ENCODE measurements around the gene MPST. TPM values are rescaled to one million over a fixed set of nuclear protein-coding genes. Genes with fewer than 3 reads are reported as not detected.

Gene MPST
- total RNA-seq, 1 experiment from 2014 or later: 201 TPM

DNA sequence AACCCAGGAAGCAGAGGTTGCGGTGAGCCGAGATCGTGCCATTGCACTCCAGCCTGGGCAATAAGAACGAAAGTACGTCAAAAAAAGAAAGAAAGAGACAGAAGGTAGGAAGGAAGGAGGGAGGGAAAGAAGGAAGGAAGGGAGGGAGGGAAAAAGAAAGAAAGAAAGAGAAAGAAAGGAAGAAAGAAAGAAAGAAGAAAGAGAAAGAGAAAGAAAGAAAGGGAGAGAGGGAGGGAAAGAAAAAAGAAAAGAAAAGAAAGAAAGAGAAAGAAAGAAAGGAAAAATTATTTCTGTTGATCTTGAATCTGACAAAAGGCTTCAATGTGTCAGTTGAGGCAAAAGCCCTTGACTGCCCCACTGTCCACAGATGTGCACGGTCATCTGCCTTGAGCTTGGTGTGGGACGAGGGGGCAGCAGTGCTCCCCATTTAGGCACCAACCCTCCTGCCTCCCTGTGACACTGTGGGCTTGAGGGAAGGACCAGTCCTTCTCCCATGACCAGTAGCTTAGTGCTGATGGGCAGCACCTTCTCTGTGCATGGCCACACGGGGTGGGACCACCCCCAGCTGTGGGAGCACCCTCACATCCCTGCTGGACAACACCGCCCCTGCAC lies 56.4 kb downstream of the MPST start:
- Histone ChIP-seq H3K27me3 (ENCODE audit: control insufficient read depth, insufficient read depth, low read length) (peaks cover 13% of the 10 kb centered on the region), H3K36me3 (replicated peaks; ENCODE audit: control insufficient read depth, insufficient read depth, low read length) (no peaks in the 10 kb centered on the region), H3K4me3 (ENCODE audit: insufficient read depth, low read depth, low read length) (no peak overlapping the region)
- no peak for DNase-seq

DNA sequence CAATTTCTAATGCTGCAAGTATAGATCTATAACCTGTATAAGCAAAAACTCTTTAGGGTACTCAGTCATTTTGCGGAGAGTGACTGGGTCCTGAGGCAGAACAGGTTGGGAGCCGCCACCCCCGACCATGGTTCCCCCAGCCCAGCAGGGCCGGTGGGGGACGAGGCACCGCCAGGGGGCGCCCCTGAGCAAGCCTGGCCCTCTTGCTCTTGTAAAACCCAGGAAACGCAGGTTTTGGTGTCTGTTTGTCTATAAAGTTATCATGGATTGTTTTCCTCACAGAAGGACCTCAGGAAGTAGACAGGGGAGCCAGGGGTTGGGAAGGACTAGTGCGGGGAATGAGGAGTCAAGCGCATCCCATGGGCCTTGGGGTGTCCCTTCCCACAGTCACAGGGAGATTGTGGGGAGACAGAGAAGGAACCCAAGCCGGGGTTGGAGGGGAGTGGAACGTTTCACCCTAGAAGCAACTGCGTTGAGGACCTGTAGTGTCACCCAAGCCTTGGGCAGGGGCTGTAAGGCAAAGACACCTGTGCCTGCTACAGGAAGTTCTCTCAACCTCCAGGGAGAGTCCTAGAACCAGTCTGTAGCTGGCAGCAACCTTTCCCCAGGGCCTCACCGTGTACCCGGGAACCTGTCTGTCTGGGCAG lies 58.4 kb downstream of the MPST start:
- peaks cover 5% of the 10 kb centered on the region for H3K27me3 ChIP-seq (ENCODE audit: control insufficient read depth, insufficient read depth, low read length)
- H3K36me3 ChIP-seq (replicated peaks; ENCODE audit: control insufficient read depth, insufficient read depth, low read length): no peaks in the 10 kb centered on the region
- no peak overlapping the region for H3K4me3 ChIP-seq (ENCODE audit: insufficient read depth, low read depth, low read length)
- peak; percentile 98 for DNase-seq

DNA sequence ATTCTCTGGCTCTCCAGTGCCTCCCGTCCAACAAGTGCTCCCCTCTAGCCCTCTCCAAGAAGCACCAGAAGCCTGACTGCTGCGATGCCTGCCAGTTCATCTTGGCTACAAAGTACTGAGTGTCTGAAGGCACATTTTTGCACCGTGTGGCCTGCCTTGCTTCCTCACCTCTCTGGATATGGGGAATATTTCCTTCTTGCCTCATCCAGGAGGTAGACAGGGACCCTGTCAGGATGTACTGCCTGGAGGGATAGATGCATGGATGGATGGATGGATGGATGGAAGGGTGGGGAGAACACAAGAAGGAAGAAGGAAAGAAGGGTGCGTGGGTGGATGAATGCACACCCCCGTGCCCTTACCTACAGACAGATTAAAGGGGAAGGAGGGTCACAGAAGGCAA lies 59.6 kb downstream of the MPST start:
- no peak for DNase-seq
- peaks cover 2% of the 10 kb centered on the region for H3K27me3 ChIP-seq (ENCODE audit: control insufficient read depth, insufficient read depth, low read length)
- H3K36me3 ChIP-seq (replicated peaks; ENCODE audit: control insufficient read depth, insufficient read depth, low read length): no peaks in the 10 kb centered on the region
- no peak overlapping the region for H3K4me3 ChIP-seq (ENCODE audit: insufficient read depth, low read depth, low read length)

Other genes with a start within 250 kb of the MPST start
- gene IFT27, start 243.6 kb upstream of the MPST start, total RNA-seq (2014; rRNA removed; shearing (Covaris generic)): 20.2 and 30.1 TPM in 2 replicates
- 3.8 and 6.8 TPM in 2 replicates for gene PVALB, start 202.7 kb upstream of the MPST start, total RNA-seq (2014; rRNA removed; shearing (Covaris generic))
- gene NCF4, start 158.7 kb upstream of the MPST start, total RNA-seq (2014; rRNA removed; shearing (Covaris generic)): not detected in 2 replicates
- not detected in 2 replicates for gene CSF2RB, start 106.1 kb upstream of the MPST start, total RNA-seq (2014; rRNA removed; shearing (Covaris generic))
- gene TST, start 295 bp upstream of the MPST start, total RNA-seq (2014; rRNA removed; shearing (Covaris generic)): 39.9 and 45.7 TPM in 2 replicates
- gene KCTD17, start 32.0 kb downstream of the MPST start, total RNA-seq (2014; rRNA removed; shearing (Covaris generic)): 29.5 and 31.1 TPM in 2 replicates
- not detected in 2 replicates for gene TMPRSS6, start 90.0 kb downstream of the MPST start, total RNA-seq (2014; rRNA removed; shearing (Covaris generic))
- gene IL2RB, start 130.2 kb downstream of the MPST start, total RNA-seq (2014; rRNA removed; shearing (Covaris generic)): 0.21 and 0.41 TPM in 2 replicates
- gene C1QTNF6, start 168.5 kb downstream of the MPST start, total RNA-seq (2014; rRNA removed; shearing (Covaris generic)): 4.9 and 5.4 TPM in 2 replicates
- 0.21 TPM in 1 of 2 replicates, not detected in the other for gene SSTR3, start 192.7 kb downstream of the MPST start, total RNA-seq (2014; rRNA removed; shearing (Covaris generic))
- gene RAC2, start 224.5 kb downstream of the MPST start, total RNA-seq (2014; rRNA removed; shearing (Covaris generic)): 9.4 and 9.6 TPM in 2 replicates

Measured in H7 (cell line).